Neural progenitor cell (in vitro differentiated cells): ENCODE measurements around the gene MARK3.

Experiments
- CTCF ChIP-seq: fragments of 200-600 bp; sonication (generic); IDR thresholded peaks from 2 replicates; pipeline ENCODE4 v1.5.1; 2017; ENCODE audit warnings: antibody characterized with exemption, mild to moderate bottlenecking
- EZH2 ChIP-seq: fragments of 200-600 bp; sonication (generic); IDR thresholded peaks from 2 replicates; pipeline ENCODE4 v1.6.1; 2017; ENCODE audit warnings: antibody characterized with exemption, mild to moderate bottlenecking, moderate library complexity
- EZH2phosphoT487 ChIP-seq: fragments of 200-600 bp; sonication (generic); IDR thresholded peaks from 2 replicates; pipeline ENCODE4 v1.6.1; 2017; ENCODE audit warnings: antibody characterized with exemption

GRCh38 chr14:103522649-103523574 lies 137.7 kb downstream of the MARK3 start, which contains the start of gene CKB:
- TF ChIP-seq CTCF (no peak), EZH2 (peak; percentile 78), EZH2phosphoT487 (peak; percentile 46)
